Activated CD4-positive, alpha-beta T cell treated with anti-CD3 and anti-CD28 coated beads for 24 hours (primary cell): ENCODE data around the gene PPP1R16B.
"Not testable (repeated sequence)": the region's sequence is repeated elsewhere in the genome, so short reads cannot be mapped to it uniquely, and the experiment has no call there.

Experiments
- DNase-seq, 2 donors: peaks; one replicate each; pipeline ENCODE4 v3.0.0-alpha.2; 2020; ENCODE audit warnings: low read depth in 2 of 2

The PPP1R16B gene

GRCh38 chr20:38847840-38848239 is 42.3 kb downstream of the PPP1R16B start:
- no peak for DNase-seq

DNA sequence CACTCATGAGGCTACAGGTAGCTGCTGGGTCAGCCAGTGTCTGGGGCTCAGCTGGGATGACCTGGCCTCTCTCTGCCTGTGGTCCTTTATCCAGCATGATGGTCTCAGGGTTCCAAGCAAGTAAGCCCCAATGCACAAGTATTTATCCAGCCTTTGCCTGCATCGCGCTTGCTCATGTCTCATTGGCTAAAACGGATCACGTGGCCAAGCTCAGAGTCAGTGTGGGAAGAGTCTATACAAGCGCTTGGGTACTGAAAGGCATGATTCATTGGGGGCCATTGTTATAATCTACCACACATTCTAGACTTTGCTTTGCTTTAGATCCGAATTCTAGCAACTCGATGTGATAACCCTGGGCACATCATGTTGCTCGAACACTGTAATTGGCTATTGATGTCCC is 48.3 kb downstream of the PPP1R16B start:
- DNase-seq = no peak

DNA sequence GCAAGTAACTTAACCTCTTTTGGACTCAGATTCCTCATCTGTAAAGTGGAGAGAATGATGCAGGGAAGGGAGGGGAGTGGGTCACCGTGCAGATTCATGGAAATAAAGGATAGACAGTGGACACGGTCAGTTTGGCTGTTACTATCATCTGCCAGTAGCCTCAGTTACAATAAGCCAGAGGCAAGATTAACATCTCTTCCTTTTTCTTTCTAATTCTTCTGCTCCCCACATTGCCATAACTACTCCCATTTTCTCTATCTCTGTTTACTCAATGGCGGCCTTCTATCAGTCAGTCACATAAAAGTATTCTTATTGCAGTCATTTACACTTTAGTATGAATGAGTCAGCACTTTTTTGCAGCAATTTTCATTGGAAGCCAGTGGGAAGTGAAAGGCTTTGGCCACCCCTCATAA is 49.2 kb downstream of the PPP1R16B start:
- no peak for DNase-seq

DNA sequence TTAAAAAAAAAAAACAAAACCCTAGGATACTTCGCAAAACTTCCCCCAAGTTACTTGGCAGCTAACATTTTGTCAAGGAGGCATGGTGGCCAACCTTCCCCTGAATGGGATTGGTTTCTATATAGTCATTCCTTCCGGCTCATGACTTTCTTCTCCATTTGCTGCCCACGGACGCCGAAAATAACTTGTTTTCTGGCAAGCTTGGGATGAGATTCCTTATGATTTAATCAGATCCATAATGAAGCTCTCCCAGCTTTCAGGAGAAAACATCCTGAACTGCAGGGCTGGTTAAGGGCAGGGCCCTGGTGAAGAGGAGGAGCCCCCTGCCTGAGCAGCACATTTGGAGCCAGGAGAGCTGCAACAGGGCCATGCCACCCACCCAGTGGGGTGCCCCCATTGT is 49.9 kb downstream of the PPP1R16B start:
- DNase-seq = no peak

GRCh38 chr20:38856570-38856969 is 51.1 kb downstream of the PPP1R16B start:
- no peak for DNase-seq

GRCh38 chr20:38857703-38858102 is 52.2 kb downstream of the PPP1R16B start:
- no peak for DNase-seq

GRCh38 chr20:38859070-38859690 is 53.7 kb downstream of the PPP1R16B start:
- no peak for DNase-seq

DNA sequence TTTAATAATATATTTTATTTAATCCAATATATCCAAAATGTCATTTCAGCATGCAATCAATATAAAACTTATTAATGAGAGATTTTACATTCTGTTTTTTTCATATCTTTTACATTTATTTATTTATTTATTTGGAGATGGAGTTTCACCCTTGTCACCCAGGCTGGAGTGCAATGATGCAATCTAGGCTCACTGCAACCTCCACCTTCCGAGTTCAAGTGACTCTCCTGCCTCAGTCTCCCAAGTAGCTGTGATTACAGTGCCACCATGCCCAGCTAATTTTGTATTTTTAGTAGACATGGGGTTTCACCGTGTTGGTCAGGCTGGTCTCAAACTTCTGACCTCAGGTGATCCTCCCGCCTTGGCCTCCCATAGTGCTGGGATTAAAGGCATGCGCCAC is 54.4 kb downstream of the PPP1R16B start:
- not testable (repeated sequence) for DNase-seq

DNA sequence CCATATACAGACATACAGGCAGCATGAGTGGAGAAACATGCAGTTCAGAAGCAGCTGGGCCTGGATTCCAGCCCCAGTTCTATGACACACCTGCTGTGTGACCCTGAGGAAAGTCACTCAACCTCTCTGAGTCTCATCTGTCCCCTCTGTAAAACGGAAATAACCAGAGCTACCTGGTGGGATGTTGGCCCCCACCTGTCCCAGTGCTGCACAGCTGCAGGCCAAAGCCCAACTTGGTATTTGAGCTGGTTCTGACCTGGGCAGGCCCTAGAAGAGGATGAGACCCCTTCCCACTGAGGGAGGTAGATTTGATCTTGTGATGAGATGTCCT is 55.5 kb downstream of the PPP1R16B start:
- no peak for DNase-seq

DNA sequence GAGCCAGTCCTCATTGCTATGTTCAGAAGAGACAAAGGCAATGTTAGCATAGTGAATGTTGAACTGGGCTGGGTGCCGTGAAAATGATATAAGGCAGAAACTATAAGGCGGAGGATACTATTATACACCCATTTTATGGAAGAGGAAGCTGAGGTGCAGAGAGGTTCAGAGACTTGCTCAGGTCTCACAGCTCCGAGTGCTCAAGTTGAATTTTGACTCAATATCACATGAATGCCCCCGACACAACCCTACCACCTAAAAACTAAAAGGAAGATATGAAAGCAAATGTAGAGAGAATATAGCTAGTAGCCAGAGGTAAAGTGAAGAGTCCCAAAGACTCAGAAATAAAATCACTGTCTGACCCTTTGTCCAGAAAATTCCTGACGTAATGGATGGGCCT is 56.7 kb downstream of the PPP1R16B start:
- no peak for DNase-seq

DNA sequence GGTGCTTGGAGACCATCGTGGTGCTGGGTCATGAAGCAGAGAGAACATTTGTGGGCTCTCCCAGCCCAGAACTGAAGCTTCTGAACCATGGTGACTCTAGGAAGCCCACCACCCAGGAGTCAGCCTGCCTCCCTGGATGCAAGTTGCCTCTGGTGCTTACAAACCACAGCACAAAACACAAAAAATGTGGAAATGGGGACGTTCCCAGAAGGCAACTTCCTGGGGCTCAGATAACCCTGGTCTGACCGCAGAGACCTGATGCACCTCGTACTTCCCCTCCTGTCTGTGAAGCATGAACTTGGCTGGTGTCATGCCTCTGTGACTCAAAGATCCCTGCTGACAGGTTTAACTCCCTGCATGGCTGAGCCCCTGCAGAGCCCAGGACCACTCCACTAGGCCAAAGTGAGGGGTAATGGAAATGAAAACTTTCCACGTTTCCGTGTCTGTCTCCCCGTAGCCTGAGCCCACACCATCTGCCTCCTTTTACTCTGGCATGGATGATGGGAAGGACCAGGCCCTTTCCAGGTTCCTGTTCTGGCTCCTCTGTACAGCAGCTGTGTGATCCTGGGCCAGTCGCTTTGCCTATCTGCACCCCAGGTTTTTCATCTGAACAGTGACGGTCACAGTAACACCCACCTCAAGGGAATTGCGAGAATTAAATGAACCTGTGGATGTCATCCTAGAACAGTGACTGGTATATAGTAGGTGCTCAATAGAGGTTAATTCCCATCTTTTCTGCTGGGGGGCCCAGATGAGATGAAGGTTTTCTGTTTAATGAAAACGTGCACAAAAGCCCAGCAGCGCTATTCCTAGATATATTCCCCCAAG is 57.7 kb downstream of the PPP1R16B start:
- DNase-seq = peak in 1 of 2 donors; percentile 38

DNA sequence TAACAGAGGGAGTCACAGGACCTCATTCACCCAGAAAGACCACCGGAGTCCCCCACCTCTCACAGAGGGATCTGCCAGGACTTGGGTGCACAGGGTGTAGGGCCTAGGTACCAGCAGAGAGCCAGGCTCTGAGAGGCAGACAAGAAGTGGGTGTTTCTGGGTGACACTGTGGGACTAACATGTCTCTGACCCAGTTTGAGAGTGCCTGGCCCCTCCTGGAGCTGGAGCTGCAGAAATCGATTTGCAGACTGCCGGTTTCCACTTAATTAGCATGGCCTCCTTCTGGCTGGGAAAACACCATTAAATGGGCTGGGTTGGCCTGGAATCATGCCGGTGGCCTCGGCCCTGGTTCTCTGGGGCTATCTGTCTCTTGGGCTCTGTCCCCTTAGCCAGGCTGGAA is 59.2 kb downstream of the PPP1R16B start:
- DNase-seq = no peak

DNA sequence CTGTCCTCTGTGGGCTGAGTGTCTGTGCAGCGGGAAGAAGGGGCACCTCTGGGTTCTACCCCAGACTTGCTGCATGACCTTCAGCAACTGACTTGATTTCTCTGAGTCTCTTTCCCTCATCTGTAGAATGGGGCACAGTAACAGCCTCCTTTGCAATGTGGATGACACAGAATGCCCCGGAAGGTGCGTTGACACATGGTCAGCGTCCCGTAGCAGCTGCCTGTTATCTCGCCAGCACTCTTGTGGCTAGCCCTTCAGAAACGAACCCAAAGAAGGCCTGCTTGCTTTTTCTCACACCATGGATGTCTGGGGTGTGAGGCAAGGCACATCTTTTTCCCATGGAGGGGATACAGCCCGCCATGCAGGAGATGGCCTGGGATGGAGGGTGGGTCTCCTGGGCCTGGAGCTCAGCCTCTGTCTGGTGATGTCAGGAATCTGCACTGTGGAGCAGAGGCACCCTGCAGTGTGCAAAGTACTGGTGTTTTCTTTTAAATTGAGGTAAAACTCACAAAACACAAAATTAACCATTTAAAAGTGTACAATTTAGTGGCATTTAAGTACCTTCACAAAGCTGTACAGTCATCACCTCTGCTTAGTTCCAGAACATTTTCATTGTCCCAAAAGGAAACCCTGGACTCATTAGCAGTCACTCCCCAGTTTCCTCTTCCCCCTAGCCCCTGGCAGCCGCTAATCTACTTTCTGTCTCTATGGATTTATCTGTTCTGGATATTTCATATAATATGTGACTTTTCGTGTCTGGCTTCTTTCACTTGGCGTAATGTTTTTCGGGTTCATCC is 61.0 kb downstream of the PPP1R16B start:
- DNase-seq = no peak

DNA sequence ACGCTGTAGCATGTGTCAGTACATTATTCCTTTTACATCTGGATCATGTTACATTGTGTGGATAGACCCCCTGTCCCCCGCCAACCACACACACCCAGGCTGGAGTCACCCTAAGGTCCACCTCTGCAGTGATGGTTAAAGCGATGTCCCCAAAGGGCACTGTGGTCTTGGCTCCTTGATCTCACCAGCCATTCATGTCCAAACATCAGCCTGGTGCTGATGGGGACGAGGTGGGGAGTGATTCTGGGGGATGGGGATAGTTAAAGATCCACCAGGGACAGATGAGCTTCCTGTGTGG is 61.5 kb downstream of the PPP1R16B start:
- DNase-seq = no peak

GRCh38 chr20:38870733-38871559 is 65.4 kb downstream of the PPP1R16B start:
- DNase-seq = peak in 1 of 2 donors; percentile 42

DNA sequence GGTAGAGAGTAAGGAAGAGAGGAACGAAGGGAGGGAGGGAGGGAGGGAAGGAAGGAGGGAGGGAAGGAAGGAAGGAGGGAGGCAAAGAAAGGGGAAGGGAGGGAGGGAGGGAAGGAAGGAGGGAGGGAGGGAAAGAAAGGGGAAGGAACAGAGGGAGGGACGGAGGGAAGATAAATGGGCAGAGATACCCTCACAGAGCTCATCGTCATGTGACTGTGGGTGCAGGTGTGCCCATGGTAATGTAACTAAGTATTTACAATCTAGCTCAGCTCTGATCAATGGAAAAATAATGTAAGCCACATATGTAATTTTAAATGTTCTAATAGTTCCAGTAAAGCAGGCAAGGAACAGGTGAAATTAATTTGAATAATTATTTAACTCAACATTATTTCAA is 66.1 kb downstream of the PPP1R16B start:
- DNase-seq = no peak

DNA sequence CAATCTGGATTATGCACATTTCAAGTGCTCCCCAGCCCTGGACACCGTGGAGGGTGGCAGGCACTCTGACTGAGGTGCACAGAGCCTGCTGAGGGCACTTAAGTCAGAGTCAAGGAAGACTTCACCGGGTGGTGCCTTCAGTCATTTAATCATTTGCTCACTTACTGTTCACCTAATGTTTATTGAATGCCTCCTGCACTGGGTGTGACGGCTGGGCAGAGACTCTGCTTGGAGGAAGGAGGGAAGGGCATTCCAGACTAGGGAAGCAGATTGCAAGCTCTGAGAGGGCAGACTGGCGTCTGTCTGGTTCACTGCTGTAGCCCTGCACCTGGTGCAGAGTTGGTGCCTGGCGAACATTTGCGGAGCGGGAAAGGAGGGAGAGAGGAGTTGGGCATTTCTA is 66.5 kb downstream of the PPP1R16B start:
- no peak for DNase-seq

GRCh38 chr20:38872491-38873049 is 67.1 kb downstream of the PPP1R16B start:
- no peak for DNase-seq

DNA sequence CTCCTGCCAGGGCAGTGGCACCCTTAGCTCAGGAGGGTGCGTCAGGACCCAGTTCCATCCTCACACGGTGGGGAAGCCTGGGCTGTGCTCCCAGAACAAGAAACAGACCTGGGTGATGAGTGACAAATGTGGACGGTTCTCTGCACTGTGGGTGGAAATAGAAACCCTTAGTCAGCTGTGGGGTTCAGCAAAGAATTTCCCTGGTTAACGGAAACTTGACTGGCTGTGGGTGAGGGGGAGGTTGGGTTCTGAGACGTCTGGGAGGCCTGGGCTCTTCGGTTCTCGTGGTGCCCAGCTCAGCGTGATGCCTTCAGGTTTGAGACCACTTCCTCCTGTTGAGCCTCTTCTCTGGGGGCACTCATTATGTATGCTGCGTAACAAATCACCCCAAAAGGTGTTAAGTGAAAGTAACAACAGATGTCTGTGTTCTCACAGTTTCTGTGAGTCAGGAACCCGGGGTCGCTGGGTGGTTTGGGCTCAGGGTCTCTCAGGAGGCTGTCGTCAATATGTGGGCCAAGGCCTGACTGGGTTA is 67.6 kb downstream of the PPP1R16B start:
- DNase-seq = peak; percentile 68 to 79

- no peak for DNase-seq
Observed at GRCh38 chr20:38874460-38875174, 69.1 kb downstream of the PPP1R16B start.
